ENCODE measurements around the gene NTMT1.

DNA sequence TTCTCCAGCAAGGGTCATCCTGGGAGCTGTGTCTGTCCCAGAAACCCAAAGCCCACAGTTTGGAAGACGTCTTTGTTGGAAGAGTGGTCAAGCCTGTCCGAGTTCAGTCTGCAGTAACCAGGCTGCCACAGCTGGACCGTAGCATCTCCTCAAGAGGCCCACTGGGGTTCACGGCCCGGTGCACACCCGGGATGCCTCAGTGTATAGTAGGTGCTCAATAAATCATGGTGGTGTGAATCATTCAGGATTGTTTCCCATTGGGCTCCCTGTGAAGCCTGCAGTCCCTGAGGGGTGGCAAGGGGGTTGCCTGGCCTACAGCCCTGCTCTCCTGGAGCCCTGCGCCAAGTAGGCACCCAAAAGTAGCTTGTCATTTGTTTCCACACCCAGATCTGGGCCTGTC lies 29.2 kb downstream of the NTMT1 start:
- TF ChIP-seq, protein P1, sequence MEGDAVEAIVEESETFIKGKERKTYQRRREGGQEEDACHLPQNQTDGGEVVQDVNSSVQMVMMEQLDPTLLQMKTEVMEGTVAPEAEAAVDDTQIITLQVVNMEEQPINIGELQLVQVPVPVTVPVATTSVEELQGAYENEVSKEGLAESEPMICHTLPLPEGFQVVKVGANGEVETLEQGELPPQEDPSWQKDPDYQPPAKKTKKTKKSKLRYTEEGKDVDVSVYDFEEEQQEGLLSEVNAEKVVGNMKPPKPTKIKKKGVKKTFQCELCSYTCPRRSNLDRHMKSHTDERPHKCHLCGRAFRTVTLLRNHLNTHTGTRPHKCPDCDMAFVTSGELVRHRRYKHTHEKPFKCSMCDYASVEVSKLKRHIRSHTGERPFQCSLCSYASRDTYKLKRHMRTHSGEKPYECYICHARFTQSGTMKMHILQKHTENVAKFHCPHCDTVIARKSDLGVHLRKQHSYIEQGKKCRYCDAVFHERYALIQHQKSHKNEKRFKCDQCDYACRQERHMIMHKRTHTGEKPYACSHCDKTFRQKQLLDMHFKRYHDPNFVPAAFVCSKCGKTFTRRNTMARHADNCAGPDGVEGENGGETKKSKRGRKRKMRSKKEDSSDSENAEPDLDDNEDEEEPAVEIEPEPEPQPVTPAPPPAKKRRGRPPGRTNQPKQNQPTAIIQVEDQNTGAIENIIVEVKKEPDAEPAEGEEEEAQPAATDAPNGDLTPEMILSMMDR (IDR thresholded peaks at IDR 0.05) = no peak
- no peak for TF ChIP-seq POLR2A (IDR thresholded peaks at IDR 0.05)
- no peak for TF ChIP-seq POLR2AphosphoS5 (IDR thresholded peaks at IDR 0.05; ENCODE audit: insufficient read depth in 1 of 2, low read depth in 1 of 2)
